Stimulated activated memory B cell treated with anti-CD40 and anti-IgM and Interleukin-4, amounts not matched to agents 10 μg/mL and 1 μg/mL and 100 μg/mL, for 72 hours (primary cell): ENCODE measurements around the gene USP10.

Source experiments
- ATAC-seq: fragments of 150-1000 bp; cut with Tn5 transposase; 2 replicates; pipeline ENCODE4 v1.10.0; 2021
- H3K27ac Mint-ChIP-seq: one replicate; pipeline ENCODE4 v1.8.0; 2022; ENCODE audit warnings: mild to moderate bottlenecking, mixed read lengths
- H3K27me3 Mint-ChIP-seq: one replicate; pipeline ENCODE4 v1.8.0; 2022; ENCODE audit warnings: mixed read lengths
- H3K36me3 Mint-ChIP-seq: one replicate; pipeline ENCODE4 v1.8.0; 2022; ENCODE audit warnings: mixed read lengths
- H3K4me1 Mint-ChIP-seq: one replicate; pipeline ENCODE4 v1.8.0; 2022; ENCODE audit warnings: mixed read lengths
- H3K4me3 Mint-ChIP-seq: one replicate; pipeline ENCODE4 v1.8.0; 2022; ENCODE audit warnings: mild to moderate bottlenecking, moderate library complexity, mixed read lengths
- H3K9me3 Mint-ChIP-seq: one replicate; pipeline ENCODE4 v1.8.0; 2022; ENCODE audit warnings: mixed read lengths

The USP10 gene

DNA sequence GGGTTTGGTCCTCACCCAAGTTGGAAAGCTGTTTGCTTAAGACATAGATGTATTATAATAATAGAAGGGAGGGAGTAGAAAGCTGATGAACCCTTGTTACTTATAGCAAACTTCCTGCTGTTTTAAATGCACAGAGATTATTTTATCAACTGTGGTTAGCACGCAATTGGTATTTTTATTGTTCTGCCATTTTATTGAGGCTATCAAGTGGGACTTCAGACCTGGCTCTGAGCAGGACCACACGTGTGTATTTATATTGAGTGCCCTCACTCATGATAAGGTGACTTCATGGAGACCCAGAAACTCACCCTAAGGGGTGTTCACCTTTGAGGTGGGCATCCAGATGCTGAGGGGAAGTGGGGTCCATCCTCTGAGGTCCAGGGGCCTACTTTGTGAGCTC, 34.4 kb upstream of the USP10 start:
- no peaks in the 10 kb centered on the region for H3K9me3 Mint-ChIP-seq

DNA sequence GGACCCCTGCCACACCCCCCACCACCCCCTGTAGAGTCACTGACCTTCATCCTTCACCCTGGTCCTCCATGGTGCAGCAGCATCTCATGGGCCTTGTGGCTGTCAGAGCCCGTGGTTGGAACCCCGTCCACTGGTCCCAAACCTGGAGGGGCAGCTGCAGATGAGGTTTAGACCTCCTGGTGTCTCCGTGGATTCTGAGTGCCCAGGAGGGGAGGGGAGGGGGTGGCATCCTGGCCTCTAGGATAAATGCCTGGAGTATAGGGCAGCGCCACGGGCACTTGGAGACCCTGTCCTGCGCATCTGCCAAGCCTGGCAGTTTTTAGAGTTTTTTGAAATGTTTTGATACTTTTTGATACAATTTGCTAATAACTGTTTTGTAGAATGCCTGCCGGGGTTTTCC, 34.0 kb upstream of the USP10 start:
- no peak for ATAC-seq
- Mint-ChIP-seq H3K4me3 (no peak overlapping the region), H3K27me3 (no peaks in the 10 kb centered on the region), H3K9me3 (no peaks in the 10 kb centered on the region), H3K36me3 (peaks cover 46% of the 10 kb centered on the region), H3K4me1 (peaks cover 36% of the 10 kb centered on the region), H3K27ac (no peak overlapping the region)

More for the DNA sequence above, 34.4 kb upstream of the USP10 start:
- Mint-ChIP-seq H3K4me1 (peaks cover 36% of the 10 kb centered on the region), H3K27ac (no peak overlapping the region), H3K36me3 (peaks cover 51% of the 10 kb centered on the region), H3K27me3 (no peaks in the 10 kb centered on the region), H3K4me3 (no peak overlapping the region)
- no peak for ATAC-seq

DNA sequence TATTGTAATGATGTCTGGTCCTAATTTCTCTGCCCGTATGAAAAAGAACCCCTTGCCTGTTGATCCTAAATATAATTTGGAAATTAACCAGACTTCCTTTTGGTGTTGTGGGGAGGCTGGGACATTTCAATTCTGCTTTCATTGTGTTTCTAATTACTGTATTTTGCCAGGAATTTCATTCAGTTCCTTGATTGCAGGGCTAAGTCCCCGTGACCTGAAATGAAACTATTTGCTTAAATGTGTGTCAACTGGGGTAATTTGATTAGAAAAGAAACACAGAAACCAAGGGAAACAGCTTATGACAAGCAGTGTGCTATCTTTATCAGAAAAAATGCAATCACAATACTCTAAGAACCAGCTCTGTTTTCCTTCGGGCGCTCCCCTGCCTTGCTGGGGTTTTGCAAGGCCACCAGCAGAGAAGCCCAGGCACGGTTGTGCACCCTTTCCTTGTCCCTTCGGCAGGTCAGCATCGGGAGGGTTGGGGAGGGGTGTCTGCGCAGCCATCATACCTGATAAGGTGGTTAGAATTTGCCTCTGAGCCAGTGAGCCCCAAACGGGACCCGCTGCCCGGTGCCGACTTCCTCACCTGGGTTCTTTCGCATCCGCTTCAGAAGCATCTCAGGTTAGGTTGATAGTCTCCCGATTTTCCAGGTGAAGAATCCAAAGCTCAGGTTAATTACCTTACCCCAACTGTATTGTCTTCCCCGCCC, 32.0 kb upstream of the USP10 start:
- no peak for ATAC-seq
- Mint-ChIP-seq H3K4me3 (no peak overlapping the region), H3K27me3 (no peaks in the 10 kb centered on the region), H3K36me3 (peaks cover 27% of the 10 kb centered on the region), H3K27ac (no peak overlapping the region), H3K9me3 (no peaks in the 10 kb centered on the region), H3K4me1 (peaks cover 29% of the 10 kb centered on the region)

DNA sequence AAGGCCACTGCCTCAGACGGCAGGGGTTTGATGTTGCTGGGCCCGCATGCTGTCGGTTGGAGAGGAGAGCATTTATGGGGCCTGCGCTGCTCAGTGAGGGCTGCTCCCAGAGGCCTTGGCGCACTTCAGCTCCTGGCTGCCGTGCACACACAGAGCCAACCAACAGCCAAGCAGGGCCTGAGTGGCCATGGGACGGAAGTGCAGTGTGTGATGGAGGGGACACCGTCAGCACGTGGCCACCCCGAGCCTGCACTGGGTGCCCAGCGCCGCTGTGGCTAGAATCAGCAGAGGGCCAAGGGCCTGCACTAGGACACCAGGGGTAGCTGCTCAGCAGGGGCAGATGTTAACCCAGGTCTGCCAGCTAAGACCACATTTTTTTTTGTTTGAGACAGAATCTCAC, 29.7 kb upstream of the USP10 start:
- ATAC-seq = no peak
- Mint-ChIP-seq H3K4me1 (peaks cover 18% of the 10 kb centered on the region), H3K27me3 (no peaks in the 10 kb centered on the region), H3K4me3 (no peak overlapping the region), H3K36me3 (peaks cover 7% of the 10 kb centered on the region), H3K27ac (no peak overlapping the region), H3K9me3 (no peaks in the 10 kb centered on the region)

DNA sequence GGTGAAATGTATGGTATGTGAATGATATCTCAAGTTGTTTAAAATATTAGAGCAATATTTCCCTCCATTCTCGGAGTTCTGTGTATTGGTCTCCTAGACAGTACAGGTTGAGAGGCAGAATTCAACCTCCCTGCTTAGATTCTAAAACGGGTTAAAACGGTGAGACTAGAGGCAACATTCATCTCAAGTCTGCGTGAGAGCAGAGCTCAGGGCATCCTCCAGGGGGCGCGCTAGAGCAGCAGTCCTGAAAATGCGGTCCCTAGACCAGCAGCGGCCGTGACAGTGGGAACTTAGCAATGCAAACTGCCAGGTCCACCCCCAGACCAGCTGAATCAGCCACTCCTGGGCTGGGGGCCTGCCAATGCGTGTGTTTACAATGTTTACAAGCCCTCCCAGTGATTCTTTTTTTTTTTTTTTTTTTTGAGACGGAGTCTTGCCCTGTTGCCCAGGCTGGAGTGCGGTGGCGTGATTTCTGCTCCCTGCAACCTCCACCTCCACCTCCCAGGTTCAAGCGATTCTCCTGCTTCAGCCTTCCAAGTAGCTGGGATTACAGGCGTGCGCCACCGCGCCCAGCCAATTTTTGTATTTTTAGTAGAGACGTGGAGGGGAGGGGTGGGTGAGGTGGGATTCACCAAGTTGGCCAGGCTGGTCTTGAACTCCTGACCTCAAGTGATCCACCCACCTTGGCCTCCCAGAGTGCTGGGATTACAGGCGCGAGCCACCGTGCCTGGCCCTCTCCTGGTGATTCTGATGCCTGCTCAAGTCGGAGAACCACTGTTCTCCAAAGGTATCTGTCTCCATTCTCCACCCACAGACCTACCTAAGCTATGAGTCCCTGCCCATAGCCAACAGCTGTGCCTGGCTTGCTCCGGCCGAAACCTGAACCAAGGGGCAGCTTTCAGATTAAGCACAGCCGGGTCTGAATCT, 27.3 kb upstream of the USP10 start:
- H3K9me3 Mint-ChIP-seq = no peaks in the 10 kb centered on the region
- peaks cover 7% of the 10 kb centered on the region for H3K36me3 Mint-ChIP-seq
- peaks cover 18% of the 10 kb centered on the region for H3K4me1 Mint-ChIP-seq
- no peak overlapping the region for H3K27ac Mint-ChIP-seq
- no peaks in the 10 kb centered on the region for H3K27me3 Mint-ChIP-seq
- H3K4me3 Mint-ChIP-seq = no peak overlapping the region
- peak; percentile 81 for ATAC-seq

DNA sequence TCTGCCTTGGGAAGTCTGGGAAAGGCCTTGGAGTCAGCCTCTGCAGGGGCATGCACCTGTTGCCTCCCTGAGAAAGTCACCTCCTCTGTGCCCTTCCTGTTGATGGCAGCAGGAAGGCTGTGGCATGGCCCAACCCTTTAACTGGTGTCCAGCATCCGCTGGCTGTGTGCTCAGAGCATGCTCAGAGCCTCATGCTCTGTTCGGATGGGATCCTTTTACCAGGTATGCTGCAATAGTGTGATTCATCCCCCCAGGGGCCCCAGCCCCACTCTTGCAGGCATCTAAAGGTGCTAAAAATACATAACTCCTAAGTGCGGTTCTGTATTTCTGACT, 26.6 kb upstream of the USP10 start:
- Mint-ChIP-seq H3K4me1 (peaks cover 18% of the 10 kb centered on the region), H3K27me3 (no peaks in the 10 kb centered on the region), H3K9me3 (no peaks in the 10 kb centered on the region), H3K27ac (no peak overlapping the region), H3K4me3 (no peak overlapping the region), H3K36me3 (peaks cover 7% of the 10 kb centered on the region)
- ATAC-seq = no peak

DNA sequence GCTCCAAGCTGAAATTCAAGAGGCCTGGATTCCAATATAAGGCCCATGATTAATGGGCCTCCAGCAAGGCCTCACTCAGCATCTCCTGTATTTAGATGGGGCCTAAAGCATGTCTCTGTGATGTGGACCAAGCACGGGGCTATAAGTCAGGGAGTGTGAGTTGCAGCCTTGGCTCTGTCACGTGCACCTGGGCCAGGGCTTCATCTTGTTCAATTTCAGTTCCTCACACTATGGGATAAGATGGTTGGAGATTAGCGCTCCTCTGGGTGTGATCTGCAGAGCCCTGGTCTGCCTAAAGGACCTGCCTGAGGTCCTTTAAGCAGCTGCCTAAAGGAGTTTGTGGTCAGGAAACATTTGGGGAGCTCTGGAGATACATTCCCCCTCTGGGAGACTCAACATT, 26.2 kb upstream of the USP10 start:
- ATAC-seq = no peak
- peaks cover 3% of the 10 kb centered on the region for H3K36me3 Mint-ChIP-seq
- H3K27me3 Mint-ChIP-seq = peaks cover under 1% of the 10 kb centered on the region
- no peaks in the 10 kb centered on the region for H3K9me3 Mint-ChIP-seq
- H3K4me1 Mint-ChIP-seq = peaks cover 18% of the 10 kb centered on the region
- no peak overlapping the region for H3K27ac Mint-ChIP-seq
- no peak overlapping the region for H3K4me3 Mint-ChIP-seq

DNA sequence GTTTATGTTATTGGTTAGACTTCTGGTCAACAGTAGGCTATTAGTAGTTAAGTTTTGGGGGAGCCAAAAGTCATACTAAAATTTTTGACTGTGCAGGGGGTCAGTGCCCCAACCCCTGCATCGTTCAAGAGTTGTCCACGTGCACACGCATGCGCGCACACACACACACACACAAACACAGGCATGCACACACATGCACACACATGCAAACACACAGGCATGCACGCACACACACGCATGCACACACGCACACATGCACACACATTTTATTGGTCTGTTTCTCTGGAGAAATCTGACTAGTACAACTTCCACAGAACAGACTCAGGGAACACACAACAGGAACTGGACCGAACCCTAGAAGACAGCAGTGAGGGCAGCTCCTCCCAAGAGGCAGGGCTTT, 24.4 kb upstream of the USP10 start:
- no peak for ATAC-seq
- peaks cover 16% of the 10 kb centered on the region for H3K27me3 Mint-ChIP-seq
- peaks cover 18% of the 10 kb centered on the region for H3K4me1 Mint-ChIP-seq
- no peak overlapping the region for H3K4me3 Mint-ChIP-seq
- H3K36me3 Mint-ChIP-seq = no peaks in the 10 kb centered on the region
- H3K27ac Mint-ChIP-seq = no peak overlapping the region
- H3K9me3 Mint-ChIP-seq = no peaks in the 10 kb centered on the region

DNA sequence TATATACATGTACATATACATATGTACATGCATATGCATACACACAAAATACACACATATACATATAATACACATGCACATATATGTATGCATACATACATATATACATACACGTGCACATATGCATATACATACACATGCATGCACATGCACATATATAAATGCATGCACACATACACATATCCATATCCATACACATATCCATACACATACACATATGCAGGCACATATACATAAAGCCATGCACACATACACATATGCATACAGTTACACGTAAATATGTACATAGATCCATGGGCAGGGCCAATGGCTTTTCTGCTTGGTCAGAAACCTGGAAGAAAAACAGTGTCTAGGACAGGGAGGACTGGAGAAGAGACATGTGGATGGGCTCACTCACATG, 23.9 kb upstream of the USP10 start:
- ATAC-seq = no peak
- Mint-ChIP-seq H3K4me3 (no peak overlapping the region), H3K4me1 (peaks cover 18% of the 10 kb centered on the region), H3K36me3 (no peaks in the 10 kb centered on the region), H3K9me3 (no peaks in the 10 kb centered on the region), H3K27me3 (peaks cover 17% of the 10 kb centered on the region), H3K27ac (no peak overlapping the region)

DNA sequence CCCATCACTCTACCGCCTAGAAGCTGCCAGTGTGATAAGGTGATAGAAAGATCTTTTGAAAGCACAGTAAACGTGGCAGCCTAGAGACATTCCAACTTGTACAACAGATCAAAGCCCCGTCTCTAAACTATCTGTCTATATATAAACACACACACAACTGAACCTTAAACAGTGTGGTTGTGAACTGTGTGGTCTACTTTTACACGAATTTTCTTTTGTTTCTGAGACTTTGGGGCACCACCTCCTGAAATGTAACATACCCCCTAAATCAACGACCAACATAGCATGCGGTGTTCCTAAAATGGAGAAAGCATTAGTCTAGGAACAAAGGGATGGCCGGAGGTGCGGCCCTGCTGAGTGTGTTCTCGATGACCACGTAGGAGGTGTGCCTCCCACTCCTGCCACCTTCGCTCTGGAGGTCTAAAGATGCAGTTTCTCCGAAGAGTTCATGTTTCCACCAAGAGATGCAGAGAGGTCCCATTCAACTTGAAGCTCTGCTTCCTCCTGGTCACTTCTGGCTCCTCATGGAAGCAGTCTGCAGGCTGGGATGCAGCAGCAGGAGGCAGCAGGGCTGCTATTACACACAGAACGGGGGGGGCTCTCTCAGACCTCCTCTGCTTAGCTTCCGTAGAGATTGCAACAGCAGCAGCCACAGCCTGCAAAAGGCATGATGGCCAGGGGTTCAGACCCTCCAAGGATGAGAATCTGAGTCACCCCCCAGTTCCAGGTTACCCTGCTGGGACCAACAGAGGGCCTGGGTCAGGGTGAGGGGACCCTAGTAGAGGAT, 22.6 kb upstream of the USP10 start:
- no peak overlapping the region for H3K4me3 Mint-ChIP-seq
- ATAC-seq = no peak
- H3K36me3 Mint-ChIP-seq = no peaks in the 10 kb centered on the region
- no peaks in the 10 kb centered on the region for H3K9me3 Mint-ChIP-seq
- no peak overlapping the region for H3K27ac Mint-ChIP-seq
- H3K4me1 Mint-ChIP-seq = peaks cover 14% of the 10 kb centered on the region
- peaks cover 17% of the 10 kb centered on the region for H3K27me3 Mint-ChIP-seq

DNA sequence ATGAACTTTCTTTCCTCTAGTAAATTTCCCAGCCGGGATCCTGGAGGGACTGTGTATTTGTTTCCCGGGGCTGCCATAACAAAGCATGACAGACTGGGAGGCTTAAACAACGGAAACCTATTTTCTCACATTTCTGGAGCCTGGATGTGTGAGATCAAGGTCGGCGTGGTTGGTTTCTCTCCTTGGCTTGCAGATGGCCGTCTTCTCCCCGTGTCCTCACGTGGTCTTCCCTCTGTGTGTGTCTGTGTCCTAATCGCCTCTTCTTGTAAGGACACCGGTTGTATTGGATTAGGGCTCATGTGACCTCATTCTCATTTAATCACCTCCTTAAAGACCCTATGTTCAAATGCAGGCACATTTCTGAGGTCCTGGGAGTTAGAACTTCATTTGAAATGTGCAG, 22.0 kb upstream of the USP10 start:
- no peaks in the 10 kb centered on the region for H3K9me3 Mint-ChIP-seq
- peaks cover 17% of the 10 kb centered on the region for H3K27me3 Mint-ChIP-seq
- no peak overlapping the region for H3K4me3 Mint-ChIP-seq
- H3K27ac Mint-ChIP-seq = no peak overlapping the region
- no peak for ATAC-seq
- peaks cover 12% of the 10 kb centered on the region for H3K4me1 Mint-ChIP-seq
- no peaks in the 10 kb centered on the region for H3K36me3 Mint-ChIP-seq

DNA sequence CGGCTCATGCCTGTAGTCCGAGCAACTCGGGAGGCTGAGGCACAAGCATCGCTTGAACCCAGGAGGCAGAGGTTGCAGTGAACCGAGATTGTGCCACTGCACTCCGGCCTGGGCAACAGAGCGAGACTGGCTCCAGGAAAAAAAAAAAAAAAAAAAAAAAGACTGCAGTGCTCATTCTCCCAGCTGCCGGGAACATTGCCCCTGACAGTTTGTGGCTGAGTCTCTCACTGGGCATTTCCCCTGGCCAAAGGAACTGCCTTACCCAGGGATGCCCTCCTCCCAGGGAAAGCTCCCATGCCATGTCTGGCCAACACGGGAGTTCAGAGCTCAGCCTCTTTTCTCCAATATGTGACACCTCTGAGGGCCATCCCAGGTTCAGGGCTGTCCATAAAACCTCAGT, 21.3 kb upstream of the USP10 start:
- H3K27me3 Mint-ChIP-seq = peaks cover 19% of the 10 kb centered on the region
- no peak overlapping the region for H3K4me3 Mint-ChIP-seq
- H3K9me3 Mint-ChIP-seq = no peaks in the 10 kb centered on the region
- ATAC-seq = no peak
- no peak overlapping the region for H3K27ac Mint-ChIP-seq
- peaks cover 5% of the 10 kb centered on the region for H3K4me1 Mint-ChIP-seq
- no peaks in the 10 kb centered on the region for H3K36me3 Mint-ChIP-seq

DNA sequence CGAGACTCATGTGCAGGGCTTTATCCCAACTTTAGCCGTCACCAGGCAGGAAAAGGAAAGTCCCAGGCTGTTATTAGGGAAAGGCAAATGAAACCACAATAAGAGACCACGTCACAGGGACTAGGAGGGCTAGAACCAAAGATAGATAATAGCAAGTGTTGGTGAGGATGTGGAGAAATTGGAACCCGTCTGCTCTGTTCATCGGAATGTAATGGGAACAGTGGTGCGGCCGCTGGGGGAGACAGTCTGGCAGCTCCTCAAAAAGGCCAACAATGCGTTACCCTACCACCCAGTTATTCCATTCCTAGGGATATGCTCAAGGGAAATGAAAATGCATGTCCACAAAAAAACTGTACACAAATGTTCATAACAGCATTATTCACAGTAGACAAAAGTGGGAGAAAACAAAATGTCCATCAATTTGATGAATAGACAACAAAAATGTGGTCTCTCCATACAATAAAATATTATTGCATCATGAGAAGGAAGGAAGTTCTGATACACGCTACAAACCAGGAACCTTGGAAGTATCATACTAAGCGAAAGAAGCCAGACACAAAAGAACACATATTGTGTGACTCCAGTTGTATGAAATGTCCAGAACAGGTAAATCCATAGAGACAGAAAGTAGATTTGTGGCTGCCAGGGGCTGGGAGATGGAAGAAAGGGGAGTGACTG, 19.5 kb upstream of the USP10 start:
- Mint-ChIP-seq H3K9me3 (no peaks in the 10 kb centered on the region), H3K36me3 (no peaks in the 10 kb centered on the region), H3K4me3 (no peak overlapping the region), H3K27ac (no peak overlapping the region), H3K4me1 (peaks cover 14% of the 10 kb centered on the region), H3K27me3 (peaks cover 33% of the 10 kb centered on the region)
- ATAC-seq = no peak

DNA sequence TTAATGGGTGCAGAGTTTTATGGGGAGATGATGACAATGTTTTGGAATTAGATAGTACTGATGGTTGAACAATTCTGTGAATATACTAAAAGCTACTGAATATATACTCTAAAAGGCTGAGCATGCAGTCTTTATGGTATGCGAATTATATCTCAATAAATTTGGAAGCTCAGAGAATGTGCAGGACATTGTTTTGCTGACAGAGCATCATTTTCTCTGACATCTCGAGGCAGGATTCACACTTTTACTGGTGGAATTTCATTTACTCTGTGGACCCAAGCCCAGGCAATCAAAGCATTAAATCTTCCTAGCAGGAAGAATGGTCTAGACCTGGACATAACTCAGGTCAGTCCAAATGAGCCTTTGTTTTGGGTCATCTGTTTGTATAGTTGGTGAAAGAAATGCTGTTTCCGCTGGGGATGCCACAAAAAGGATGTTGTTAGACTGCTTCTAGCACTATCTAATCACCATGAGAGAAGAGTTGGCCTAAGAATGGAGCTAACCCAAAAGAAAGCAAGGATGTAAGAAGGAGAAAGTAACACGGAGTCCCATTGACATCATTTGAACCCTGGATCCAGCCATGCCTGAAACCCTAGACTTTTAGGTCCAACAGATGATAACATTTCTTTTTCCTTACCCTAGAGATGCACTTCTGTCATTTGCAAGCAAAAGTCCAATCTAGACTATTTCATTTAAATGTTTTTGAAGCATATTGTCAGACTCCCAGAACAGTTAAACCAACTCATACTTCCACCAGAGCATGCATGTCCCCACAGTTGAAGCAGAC, 18.8 kb upstream of the USP10 start:
- Mint-ChIP-seq H3K4me1 (peaks cover 14% of the 10 kb centered on the region), H3K27me3 (peaks cover 33% of the 10 kb centered on the region), H3K36me3 (no peaks in the 10 kb centered on the region), H3K27ac (no peak overlapping the region), H3K9me3 (no peaks in the 10 kb centered on the region), H3K4me3 (no peak overlapping the region)
- ATAC-seq = no peak
